ENCODE data around the gene LDLRAD4.

LDLRAD4 gene

GRCh38 chr18:13266218-13267100 lies 47.9 kb downstream of the LDLRAD4 start:
- DNase-seq: no peak

DNA sequence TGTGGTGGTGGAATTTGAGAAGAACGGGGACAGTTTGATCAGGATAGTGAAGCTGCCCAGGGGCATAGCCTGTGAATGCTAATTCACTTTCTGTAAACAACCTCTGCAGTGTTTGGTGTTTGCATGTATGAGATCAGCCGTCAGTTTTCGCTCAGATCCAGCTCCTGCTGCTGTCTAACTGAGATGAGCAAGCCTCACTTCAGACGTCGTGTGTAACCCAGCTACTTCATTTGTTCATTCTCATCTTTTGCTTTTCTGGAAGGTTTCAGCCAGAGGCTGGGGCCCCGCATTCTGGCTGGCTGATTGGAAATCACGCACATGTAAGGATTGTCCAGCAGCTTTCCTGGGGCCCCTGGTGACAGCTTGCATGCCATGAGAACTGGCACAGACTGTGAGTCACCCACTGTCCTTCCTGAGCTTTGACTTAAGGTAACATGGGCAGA lies 48.9 kb downstream of the LDLRAD4 start:
- DNase-seq: no peak

DNA sequence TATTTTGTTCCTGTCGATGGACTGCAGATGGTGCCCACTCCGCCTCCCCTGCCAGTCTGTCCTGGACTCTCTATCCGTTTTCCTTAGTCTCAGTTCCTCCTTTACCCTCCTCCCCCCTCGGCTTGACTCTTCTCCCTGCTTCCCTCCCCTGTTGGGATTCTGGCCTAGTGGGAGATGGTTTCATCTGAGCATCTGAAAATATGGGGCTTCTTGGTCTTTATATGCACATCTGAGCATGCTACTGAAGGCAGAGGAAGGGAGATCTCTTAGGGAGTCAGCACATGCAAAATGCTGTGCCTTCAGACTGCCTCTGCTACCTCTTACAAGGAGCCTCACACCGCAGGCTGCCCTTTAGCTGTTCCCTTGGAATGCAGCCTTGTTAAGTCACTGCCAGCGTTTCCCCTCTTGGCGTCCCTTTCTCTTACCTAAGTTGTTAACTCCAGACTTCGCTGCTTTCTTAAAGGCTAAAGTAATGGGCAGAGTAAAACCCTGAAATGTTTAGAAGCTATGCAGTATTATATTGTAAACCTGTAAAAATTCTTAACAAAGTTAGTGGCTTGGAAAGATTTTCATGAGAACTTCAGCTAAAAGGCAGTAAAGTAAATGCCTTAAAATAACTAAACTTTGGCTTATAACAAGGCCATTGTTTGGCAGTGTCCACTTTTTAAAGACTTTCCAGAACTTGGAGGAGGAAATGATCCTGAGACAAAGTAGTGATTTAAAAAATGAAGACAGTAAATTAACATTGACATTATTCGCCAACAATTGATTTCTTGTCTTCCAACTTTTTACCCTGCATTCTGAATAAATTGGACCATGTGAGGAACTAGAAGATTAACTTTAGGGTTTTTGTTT lies 49.8 kb downstream of the LDLRAD4 start:
- no peak for DNase-seq

- no peak for DNase-seq
Measured at GRCh38 chr18:13269013-13269280, 50.4 kb downstream of the LDLRAD4 start.

DNA sequence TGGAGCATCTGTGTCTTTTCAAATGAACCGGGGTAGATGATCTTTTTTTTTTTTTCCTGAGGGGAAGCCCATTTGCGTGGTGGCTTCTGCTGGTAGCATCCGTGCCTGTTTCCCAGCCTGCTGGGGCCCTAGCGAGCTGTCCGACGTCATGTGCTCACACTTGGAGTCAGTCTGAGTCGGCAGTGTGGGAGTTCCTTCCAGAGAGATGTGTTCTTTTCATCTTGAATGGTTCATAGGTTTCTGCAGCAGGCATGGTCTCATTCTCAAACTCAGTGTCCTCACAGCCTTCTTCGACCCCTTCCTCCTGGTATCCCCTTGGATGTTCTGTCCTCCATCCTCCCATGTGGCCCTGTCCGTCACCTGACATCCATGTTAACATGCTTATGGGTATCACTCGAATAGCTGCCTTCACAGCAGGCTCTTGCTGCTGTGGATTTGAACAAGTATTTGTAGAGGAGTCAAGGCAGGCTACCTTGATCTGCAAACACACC lies 51.0 kb downstream of the LDLRAD4 start:
- no peak for DNase-seq

- DNase-seq: no peak
Measured at GRCh38 chr18:13270279-13270855, 51.8 kb downstream of the LDLRAD4 start.

DNA sequence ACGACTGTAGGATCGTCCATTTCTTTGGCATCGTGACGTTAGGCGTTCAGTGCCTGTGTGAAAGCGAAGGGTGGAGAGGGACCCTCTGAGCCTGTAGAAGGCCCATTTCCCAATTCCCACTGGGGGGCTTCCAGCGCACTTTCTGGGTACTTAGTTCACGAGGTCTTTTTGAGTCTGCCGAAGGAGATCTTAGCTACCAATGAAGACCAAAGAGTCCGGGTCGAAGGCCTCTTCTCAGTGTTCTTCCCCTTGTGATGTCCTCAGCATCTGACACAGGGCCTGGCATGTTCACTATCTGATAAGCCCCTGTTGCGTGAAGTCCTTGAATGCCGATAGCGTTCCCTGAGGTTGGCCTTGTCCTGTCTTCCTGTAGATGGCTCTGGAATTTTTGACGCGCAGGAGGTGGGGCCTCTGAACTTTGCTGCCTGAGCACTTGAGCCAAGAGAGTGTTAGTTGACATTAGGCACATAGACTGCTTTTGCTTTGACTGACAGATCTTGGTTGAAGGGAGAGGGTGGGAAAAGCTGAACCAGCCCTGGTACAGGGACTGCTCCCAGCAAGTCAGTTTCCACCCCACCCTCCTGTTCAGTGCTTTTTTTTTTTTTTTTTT lies 52.8 kb downstream of the LDLRAD4 start:
- no peak for DNase-seq

DNA sequence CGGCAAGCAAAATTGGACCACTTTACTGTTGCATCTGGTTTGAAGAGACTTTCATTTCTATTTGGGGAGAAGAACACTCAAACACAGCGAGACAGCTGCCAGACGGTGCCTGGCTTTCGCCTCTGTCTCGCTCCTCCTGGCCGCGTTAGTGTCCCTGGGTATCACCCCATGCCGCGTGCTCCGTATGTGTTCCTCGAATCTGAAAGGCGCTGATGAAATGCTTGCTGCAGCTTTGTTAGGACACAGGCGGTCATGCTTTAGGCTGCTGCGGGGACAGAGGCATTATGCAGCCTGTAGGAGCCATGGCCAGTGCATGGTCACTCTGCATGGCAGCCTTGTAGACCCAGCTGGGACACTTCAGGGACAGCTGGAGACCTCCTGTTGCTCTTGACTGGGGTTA lies 53.9 kb downstream of the LDLRAD4 start:
- DNase-seq: no peak

GRCh38 chr18:13273800-13274199 lies 55.2 kb downstream of the LDLRAD4 start:
- no peak for DNase-seq

DNA sequence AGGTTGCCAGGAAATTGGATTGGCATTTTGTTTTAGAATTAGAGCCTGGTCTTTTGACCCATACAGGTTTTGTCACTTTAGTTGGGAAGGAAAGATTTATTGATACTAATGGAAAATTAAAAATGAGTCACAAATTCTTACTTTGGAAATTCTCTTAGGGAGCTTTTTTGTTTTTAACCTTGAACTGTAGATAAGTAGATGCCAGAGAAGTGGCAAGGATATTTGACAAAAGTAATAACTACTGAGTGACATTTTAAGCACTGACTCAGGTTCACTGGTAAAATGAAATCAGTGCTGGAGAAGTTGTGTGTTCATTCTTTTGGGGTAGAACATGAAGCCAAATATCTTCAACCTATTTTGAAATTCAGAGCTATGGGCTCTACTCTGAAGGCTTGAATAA lies 56.5 kb downstream of the LDLRAD4 start:
- DNase-seq: no peak

- DNase-seq: no peak
Measured at GRCh38 chr18:13276530-13277520, 58.3 kb downstream of the LDLRAD4 start.

GRCh38 chr18:13278062-13278630 lies 59.6 kb downstream of the LDLRAD4 start:
- DNase-seq: no peak

DNA sequence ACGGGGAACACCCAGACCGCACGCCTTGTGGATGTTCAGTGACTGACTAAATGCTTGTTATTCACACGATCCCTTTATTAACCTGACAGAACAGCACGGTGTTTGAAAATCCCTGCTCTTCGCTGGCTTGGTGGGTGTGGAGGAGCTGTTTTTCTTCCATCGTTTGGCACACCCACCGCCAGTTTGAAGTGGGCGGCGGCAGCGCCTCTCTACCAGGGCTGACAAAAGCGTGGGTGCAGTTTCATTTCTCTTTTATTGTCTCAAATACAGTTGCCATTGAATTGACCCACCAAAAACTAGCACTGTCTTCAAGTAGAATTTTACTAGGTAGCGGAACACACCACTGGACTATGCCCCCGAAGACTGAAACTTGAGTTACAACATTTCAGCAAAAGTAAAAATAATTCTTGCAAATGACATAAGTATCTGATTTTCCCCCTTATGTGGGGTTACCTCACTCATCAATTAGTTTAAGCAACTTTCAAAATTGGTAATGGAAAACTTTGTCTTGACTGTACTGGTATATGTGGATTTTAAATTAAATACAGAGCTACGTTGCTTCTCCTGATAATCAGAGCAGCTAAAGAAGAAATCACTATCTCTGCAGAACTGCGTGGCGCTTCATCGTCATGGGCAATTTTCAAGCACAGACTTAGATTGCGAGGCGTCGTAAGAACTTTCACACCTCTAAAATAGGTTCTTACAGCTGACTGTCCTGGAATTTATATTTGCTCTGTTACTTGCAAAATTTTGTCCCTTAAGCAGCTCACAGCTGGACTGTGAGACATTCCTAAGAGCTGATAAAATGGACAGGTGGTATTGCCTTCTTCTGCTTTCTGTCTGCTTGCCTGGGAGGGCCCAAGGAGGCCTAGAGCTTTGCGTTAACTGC lies 60.9 kb downstream of the LDLRAD4 start:
- DNase-seq: no peak

DNA sequence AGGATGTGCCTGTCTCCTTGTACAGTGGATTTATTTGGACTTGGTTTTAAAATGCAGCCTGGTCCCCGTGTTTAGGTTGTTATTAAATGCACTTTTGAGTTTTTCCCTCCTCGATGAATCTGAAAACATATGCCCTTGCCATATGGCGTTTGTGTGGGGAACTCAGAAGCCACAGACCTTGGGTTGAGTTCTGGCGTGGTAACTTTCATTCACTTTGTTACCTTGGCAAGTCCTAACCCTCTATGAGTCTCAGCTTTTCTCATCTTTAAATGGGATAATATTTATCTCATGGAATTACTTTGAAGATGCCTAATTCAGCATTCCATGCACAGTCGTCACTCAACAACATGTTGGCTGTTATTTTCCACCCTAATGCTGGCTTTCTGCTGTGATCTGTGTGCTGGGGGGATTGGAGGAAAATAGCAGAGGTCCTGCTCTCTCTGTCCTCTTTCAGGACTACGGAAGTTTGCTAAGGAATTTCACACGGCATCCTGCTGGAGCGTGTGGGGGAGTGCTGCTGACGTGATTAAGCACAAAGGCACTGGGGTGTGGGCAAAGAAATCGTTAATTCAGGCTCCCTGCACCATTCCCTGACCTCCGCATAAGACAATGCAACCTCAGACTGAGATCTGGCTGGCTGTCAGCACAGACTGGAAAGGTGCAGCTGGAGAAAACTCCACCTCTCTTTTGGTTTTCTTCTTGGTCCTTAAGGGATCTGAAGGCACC lies 61.7 kb downstream of the LDLRAD4 start:
- DNase-seq: no peak

GRCh38 chr18:13281406-13281805 lies 62.8 kb downstream of the LDLRAD4 start:
- no peak for DNase-seq

DNA sequence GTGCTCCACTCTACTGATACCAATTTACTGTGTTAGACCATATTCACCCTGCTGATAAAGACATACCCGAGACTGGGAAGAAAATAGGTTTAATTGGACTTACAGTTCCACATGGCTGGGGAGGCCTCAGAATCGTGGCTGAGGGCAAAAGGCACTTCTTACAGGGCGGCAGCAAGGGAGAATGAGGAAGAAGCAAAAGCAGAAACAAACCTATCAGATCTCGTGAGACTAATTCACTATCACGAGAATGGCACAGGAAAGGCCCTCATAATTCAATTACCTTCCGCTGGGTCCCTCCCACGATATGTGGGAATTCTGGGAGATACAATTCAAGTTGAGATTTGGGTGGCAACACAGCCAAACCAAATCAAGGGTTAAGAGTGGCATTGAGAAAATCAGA lies 65.2 kb downstream of the LDLRAD4 start:
- no peak for DNase-seq

- DNase-seq: no peak
Measured at GRCh38 chr18:13284330-13285027, 65.9 kb downstream of the LDLRAD4 start.

DNA sequence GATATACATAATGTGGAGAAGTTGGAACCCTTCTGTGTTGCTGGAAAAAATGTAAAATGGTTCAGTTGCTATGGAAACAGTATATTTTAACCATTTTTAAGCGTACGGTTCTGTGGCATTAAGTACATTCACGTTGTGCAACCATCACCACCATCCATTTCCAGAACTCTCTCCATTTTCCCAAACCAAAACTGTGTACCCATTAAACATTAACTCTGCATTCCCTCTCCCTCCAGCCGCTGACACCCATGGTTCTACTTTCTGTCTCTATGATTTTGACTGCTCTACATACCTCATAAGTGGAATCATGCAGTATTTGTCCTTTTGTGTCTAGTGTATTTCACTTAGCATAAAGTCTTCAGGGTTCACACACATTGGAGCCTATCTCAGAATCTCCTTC lies 67.3 kb downstream of the LDLRAD4 start:
- no peak for DNase-seq

Data from right kidney (tissue), 1 donor.